Naive thymus-derived CD8-positive, alpha-beta T cell (primary cell): ENCODE measurements around the gene EID2B. TPM values are rescaled to one million over a fixed set of nuclear protein-coding genes. Genes with fewer than 3 reads are reported as not detected.
A peak's percentile ranks its signal among the peaks of the same experiment; 100 is the strongest.

Source experiments
- ATAC-seq, 2 donors: fragments of 150-1000 bp; cut with Tn5 transposase in 1 of 2; sonication (Bioruptor Pico), chemical (Tn5 transposase) in 1 of 2; 1 replicate in 1 of 2; 2 replicates in 1 of 2; pipeline ENCODE4 v1.10.0; 2021; ENCODE audit warnings: mild to moderate bottlenecking in 2 of 2, moderate library complexity in 2 of 2
- POLR2A ChIA-PET: fragments of 350-600 bp; sonication (Branson Sonifier 250); formaldehyde crosslinking; loops from one replicate; lab custom pipeline; 2021; ENCODE audit warnings: antibody characterized with exemption; lab: Charles Lee
- DNase-seq, 10 donors: peaks; one replicate each; pipeline versions ENCODE4 v3.0.0 to v3.0.0-alpha.2; 2020 to 2022
- H3K27ac Mint-ChIP-seq, 10 donors: one replicate each; pipeline ENCODE4 v1.8.0; 2020 to 2022; ENCODE audit warnings: mild to moderate bottlenecking in 10 of 10, mixed read lengths in 10 of 10, moderate library complexity in 4 of 10, inconsistent platforms in 1 of 10
- H3K27me3 Mint-ChIP-seq, 5 donors: one replicate each; pipeline ENCODE4 v1.8.0; 2021 to 2022; ENCODE audit warnings: mixed read lengths in 5 of 5
- H3K36me3 Mint-ChIP-seq, 3 donors: one replicate each; pipeline ENCODE4 v1.8.0; 2020 to 2022; ENCODE audit warnings: mixed read lengths in 3 of 3, mild to moderate bottlenecking in 2 of 3, inconsistent platforms in 1 of 3
- H3K4me1 Mint-ChIP-seq, 4 donors: one replicate each; pipeline ENCODE4 v1.8.0; 2021 to 2022; ENCODE audit warnings: mixed read lengths in 4 of 4
- H3K4me3 Mint-ChIP-seq, 10 donors: one replicate each; pipeline ENCODE4 v1.8.0; 2020 to 2022; ENCODE audit warnings: mild to moderate bottlenecking in 10 of 10, mixed read lengths in 10 of 10, moderate library complexity in 6 of 10, inconsistent platforms in 1 of 10
- H3K9me3 Mint-ChIP-seq, 9 donors: one replicate each; pipeline ENCODE4 v1.8.0; 2020 to 2022; ENCODE audit warnings: mixed read lengths in 9 of 9, mild to moderate bottlenecking in 3 of 9, inconsistent platforms in 1 of 9, moderate library complexity in 1 of 9
- polyA plus RNA-seq, 3 donors: library from polyadenylated mRNA; unstranded; fragments of 300-500 nt; fragmentation: Illumina TruSeq; gene quantifications; one replicate each; pipeline ENCODE4 v1.2.3, GENCODE V29; 2021
- total RNA-seq, 8 experiments: library from RNA in 2 of 8; stranded (reverse) in 2 of 8; gene quantifications; one replicate each; pipeline ENCODE4 v1.2.3 and lab custom pipeline; 2021 to 2026

Gene EID2B
- total and polyA plus RNA-seq, 5 experiments from 2014 or later, result 4.9 to 7.7 (median 6.4) TPM

DNA sequence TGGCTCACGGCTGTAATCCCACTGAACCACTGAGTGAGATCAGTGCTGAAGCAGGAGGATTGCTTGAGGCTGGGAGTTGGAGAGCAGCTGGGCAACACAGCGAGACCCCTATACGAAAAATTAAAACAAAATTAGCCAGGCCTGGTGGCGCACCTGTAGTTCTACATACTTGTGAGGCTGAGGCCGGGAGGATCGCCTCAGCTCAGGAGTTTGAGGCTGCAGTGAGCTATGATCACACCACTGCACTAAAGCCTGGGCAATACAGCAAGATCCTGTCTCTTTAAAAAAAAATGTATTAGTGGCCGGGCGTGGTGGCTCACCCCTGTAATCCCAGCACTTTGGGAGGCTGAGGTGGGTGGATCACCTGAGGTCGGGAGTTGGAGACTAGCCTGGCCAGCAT is 24.0 kb downstream of the EID2B start:
- Mint-ChIP-seq H3K36me3 (no peaks in the 10 kb centered on the region), H3K4me1 (peaks cover 15 to 30% (median 21%) of the 10 kb centered on the region in 4 donors), H3K27ac (no peak overlapping the region), H3K27me3 (peaks cover 10 to 67% (median 40%) of the 10 kb centered on the region in 5 donors), H3K4me3 (peak overlapping the region in 2 of 10 donors; percentile 29 to 83), H3K9me3 (no peaks in the 10 kb centered on the region)
- DNase-seq, result no peak
- POLR2A ChIA-PET, result interaction anchor here (0.6 kb wide), 1 partner anchor 165 kb away, joined by 3 read pairs; no protein-coding TSS in a partner anchor
- no peak for ATAC-seq

- no peaks in the 10 kb centered on the region for H3K36me3 Mint-ChIP-seq
- H3K27ac Mint-ChIP-seq, result peak overlapping the region in 4 of 10 donors; percentile 59 to 86 (median 67)
- peak overlapping the region; percentile 78 to 89 (median 82) for H3K4me3 Mint-ChIP-seq
- peaks cover 0 to 2% (median 0%) of the 10 kb centered on the region in 9 donors for H3K9me3 Mint-ChIP-seq
- ATAC-seq, result no peak
- POLR2A ChIA-PET, result no interaction called here
- H3K27me3 Mint-ChIP-seq, result peaks cover 10 to 67% (median 40%) of the 10 kb centered on the region in 5 donors
- peaks cover 19 to 38% (median 28%) of the 10 kb centered on the region in 4 donors for H3K4me1 Mint-ChIP-seq
- DNase-seq, result no peak
Observed at GRCh38 chr19:39507715-39508364, 24.8 kb downstream of the EID2B start.

DNA sequence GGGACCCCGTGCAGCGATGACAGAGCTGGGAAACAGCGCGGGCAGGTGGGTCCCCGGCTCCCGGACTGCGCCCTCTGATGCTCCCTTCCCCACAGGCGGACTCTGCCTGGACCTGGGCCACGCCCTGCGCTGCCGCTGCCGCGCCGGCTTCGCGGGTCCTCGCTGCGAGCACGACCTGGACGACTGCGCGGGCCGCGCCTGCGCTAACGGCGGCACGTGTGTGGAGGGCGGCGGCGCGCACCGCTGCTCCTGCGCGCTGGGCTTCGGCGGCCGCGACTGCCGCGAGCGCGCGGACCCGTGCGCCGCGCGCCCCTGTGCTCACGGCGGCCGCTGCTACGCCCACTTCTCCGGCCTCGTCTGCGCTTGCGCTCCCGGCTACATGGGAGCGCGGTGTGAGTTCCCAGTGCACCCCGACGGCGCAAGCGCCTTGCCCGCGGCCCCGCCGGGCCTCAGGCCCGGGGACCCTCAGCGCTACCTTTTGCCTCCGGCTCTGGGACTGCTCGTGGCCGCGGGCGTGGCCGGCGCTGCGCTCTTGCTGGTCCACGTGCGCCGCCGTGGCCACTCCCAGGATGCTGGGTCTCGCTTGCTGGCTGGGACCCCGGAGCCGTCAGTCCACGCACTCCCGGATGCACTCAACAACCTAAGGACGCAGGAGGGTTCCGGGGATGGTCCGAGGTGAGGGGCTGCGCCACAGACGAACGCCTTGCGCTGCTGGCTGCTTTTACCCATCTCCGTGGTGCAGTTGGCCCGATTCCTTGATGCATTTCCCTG is 25.5 kb downstream of the EID2B start:
- Mint-ChIP-seq H3K27ac (peak overlapping the region in 4 of 10 donors; percentile 47 to 86 (median 60)), H3K36me3 (no peaks in the 10 kb centered on the region), H3K4me3 (peak overlapping the region; percentile 78 to 89 (median 82)), H3K27me3 (peaks cover 10 to 63% (median 39%) of the 10 kb centered on the region in 5 donors), H3K9me3 (peaks cover 0 to 2% (median 0%) of the 10 kb centered on the region in 9 donors), H3K4me1 (peaks cover 19 to 38% (median 28%) of the 10 kb centered on the region in 4 donors)
- POLR2A ChIA-PET, result no interaction called here
- peak; percentile 18 to 74 (median 54) for DNase-seq
- peak; percentile 68 to 72 for ATAC-seq

DNA sequence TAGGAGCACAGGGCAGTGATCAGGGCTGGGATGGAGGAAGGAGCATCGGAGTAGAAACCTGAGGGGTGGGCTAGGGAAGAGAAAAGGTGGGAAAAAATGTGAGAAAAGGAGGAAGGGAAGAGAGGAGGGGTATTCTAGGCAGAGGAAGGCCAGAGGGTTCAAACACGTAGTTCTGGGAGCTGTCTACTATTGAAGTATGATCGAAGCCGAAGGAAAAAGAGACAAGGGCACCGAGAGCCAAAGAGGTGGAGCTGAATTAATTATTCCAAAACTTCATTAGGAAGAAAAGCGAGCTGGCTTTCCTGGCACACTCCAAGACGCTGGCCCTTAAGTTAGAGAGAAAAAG is 26.1 kb downstream of the EID2B start:
- ATAC-seq (no peak), DNase-seq (no peak)
- no peaks in the 10 kb centered on the region for H3K36me3 Mint-ChIP-seq
- peaks cover 10 to 63% (median 40%) of the 10 kb centered on the region in 5 donors for H3K27me3 Mint-ChIP-seq
- H3K4me3 Mint-ChIP-seq, result peak overlapping the region; percentile 58 to 84 (median 74)
- H3K4me1 Mint-ChIP-seq, result peaks cover 19 to 38% (median 28%) of the 10 kb centered on the region in 4 donors
- H3K9me3 Mint-ChIP-seq, result peaks cover 0 to 2% (median 0%) of the 10 kb centered on the region in 9 donors
- H3K27ac Mint-ChIP-seq, result peak overlapping the region in 1 of 10 donors; percentile 47
- POLR2A ChIA-PET, result no interaction called here

DNA sequence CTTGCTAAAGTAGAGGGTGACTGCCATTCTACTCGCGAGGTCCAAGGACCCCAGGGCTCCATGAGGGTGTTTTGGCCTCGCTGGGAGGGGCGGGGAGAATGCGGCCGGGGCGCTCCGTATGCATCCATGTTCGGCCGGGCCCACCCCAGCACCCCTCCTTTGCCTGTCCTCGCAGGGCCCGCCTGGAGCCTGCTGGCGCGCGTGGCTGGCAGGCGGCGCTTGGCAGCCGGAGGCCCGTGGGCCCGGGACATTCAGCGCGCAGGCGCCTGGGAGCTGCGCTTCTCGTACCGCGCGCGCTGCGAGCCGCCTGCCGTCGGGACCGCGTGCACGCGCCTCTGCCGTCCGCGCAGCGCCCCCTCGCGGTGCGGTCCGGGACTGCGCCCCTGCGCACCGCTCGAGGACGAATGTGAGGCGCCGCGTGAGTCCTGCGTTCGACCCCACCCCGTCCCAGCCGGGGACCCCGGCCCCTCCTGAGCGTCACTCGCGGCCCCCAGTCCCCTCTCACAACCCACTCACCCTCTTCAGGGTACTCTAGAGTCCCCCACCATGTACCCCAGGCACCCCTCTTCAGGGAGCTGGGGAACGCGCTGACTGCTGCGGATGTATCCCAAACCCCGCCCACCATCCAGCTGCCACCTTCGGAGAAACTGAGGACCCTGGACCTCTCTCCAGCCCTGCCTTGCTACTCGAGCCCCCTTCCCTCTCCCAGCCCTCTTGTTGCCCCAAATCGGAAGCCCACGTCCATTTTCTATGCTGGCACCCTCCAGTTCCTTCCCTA is 29.8 kb downstream of the EID2B start:
- Mint-ChIP-seq H3K4me3 (peak overlapping the region in 6 of 10 donors; percentile 11 to 74 (median 22)), H3K27me3 (peaks cover 28 to 80% (median 53%) of the 10 kb centered on the region in 5 donors), H3K9me3 (peaks cover 0 to 4% (median 0%) of the 10 kb centered on the region in 9 donors), H3K4me1 (peaks cover 34 to 59% (median 39%) of the 10 kb centered on the region in 4 donors), H3K27ac (peak overlapping the region in 5 of 10 donors; percentile 27 to 77 (median 69)), H3K36me3 (peaks cover 0 to 2% (median 0%) of the 10 kb centered on the region in 3 donors)
- peak; percentile 62 for ATAC-seq
- peak; percentile 66 to 86 (median 76) for DNase-seq
- POLR2A ChIA-PET, result interaction anchor here (0.6 to 1.7 kb wide), 3 partner anchors 28 to 102 kb away, joined by 3 to 7 read pairs (median 4); partner anchors contain the start of gene RPS16

DNA sequence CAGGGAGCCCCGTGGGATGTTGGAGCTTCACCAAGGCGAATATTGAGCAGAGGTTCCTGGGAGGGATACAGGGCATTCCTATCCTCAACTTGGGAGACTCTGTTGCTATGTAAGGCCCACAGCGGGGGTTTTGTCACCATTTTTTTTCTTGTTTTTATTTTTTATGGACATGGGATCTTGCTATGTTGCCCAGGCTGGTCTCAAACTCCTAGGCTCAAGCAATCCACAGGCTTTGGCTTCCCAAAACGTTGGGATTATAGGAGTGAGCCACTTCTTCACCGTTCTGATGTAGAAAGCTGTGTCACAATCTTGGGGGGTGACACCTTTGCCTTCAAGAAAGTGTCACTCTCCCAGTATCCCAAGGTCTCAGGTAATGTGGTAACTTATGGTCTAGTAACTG is 31.3 kb downstream of the EID2B start:
- peaks cover 0 to 4% (median 0%) of the 10 kb centered on the region in 9 donors for H3K9me3 Mint-ChIP-seq
- no peak overlapping the region for H3K27ac Mint-ChIP-seq
- peaks cover 0 to 2% (median 0%) of the 10 kb centered on the region in 3 donors for H3K36me3 Mint-ChIP-seq
- no peak for DNase-seq
- H3K27me3 Mint-ChIP-seq, result peaks cover 25 to 82% (median 50%) of the 10 kb centered on the region in 5 donors
- peaks cover 27 to 47% (median 31%) of the 10 kb centered on the region in 4 donors for H3K4me1 Mint-ChIP-seq
- no peak overlapping the region for H3K4me3 Mint-ChIP-seq
- ATAC-seq, result no peak
- POLR2A ChIA-PET, result interaction anchor here (1.0 kb wide), 1 partner anchor 15 kb away, joined by 3 read pairs; no protein-coding TSS in a partner anchor

DNA sequence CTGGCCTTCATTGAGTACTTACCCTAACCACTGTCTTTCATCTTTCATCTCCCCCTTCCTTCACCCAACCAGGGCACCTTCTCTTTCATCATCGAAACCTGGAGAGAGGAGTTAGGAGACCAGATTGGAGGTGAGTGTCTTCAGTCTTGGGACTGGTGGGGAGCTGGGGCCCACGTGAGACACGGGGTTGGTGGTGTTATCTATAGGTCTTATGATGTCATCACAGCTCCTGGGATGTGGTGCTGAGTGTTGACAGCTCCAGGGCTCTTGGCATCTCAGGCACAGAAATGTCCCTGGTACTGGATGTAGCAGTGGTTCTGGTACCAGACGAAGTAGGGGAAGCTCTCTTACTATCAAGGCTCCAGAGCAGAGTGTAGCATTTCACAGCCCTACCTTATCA is 32.1 kb downstream of the EID2B start:
- DNase-seq, result no peak
- Mint-ChIP-seq H3K27ac (no peak overlapping the region), H3K4me3 (peak overlapping the region in 7 of 10 donors; percentile 12 to 75 (median 45)), H3K9me3 (peaks cover 0 to 4% (median 0%) of the 10 kb centered on the region in 9 donors), H3K36me3 (peaks cover 0 to 2% (median 0%) of the 10 kb centered on the region in 3 donors), H3K27me3 (peaks cover 21 to 79% (median 49%) of the 10 kb centered on the region in 5 donors), H3K4me1 (peaks cover 26 to 45% (median 28%) of the 10 kb centered on the region in 4 donors)
- no peak for ATAC-seq
- POLR2A ChIA-PET, result interaction anchor here (1.0 kb wide), 1 partner anchor 15 kb away, joined by 3 read pairs; no protein-coding TSS in a partner anchor

DNA sequence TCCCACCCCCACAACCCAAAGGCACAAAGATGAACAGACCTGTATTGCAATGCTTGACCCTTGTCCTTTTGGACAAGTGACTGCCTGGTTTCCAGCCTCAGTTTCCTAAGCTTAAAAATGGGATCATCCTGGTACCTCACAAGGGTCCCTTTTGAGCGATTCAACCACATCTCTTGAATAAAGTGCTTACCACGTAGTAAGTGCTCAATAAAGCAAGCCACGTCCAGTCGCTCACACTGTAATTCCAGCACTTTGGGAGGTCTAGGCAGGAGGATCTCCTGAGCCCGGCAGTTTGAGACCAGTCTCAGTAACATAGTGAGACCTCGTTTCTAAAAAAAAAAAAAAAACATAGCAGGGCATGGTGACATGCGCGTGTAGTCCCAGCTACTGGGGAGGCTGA is 32.7 kb downstream of the EID2B start:
- peaks cover 0 to 4% (median 0%) of the 10 kb centered on the region in 9 donors for H3K9me3 Mint-ChIP-seq
- peaks cover 21 to 73% (median 47%) of the 10 kb centered on the region in 5 donors for H3K27me3 Mint-ChIP-seq
- H3K4me1 Mint-ChIP-seq, result peaks cover 26 to 45% (median 27%) of the 10 kb centered on the region in 4 donors
- peaks cover 0 to 2% (median 0%) of the 10 kb centered on the region in 3 donors for H3K36me3 Mint-ChIP-seq
- POLR2A ChIA-PET, result no interaction called here
- ATAC-seq, result no peak
- DNase-seq, result no peak
- peak overlapping the region in 1 of 10 donors; percentile 29 for H3K27ac Mint-ChIP-seq
- H3K4me3 Mint-ChIP-seq, result peak overlapping the region in 9 of 10 donors; percentile 24 to 89 (median 71)

DNA sequence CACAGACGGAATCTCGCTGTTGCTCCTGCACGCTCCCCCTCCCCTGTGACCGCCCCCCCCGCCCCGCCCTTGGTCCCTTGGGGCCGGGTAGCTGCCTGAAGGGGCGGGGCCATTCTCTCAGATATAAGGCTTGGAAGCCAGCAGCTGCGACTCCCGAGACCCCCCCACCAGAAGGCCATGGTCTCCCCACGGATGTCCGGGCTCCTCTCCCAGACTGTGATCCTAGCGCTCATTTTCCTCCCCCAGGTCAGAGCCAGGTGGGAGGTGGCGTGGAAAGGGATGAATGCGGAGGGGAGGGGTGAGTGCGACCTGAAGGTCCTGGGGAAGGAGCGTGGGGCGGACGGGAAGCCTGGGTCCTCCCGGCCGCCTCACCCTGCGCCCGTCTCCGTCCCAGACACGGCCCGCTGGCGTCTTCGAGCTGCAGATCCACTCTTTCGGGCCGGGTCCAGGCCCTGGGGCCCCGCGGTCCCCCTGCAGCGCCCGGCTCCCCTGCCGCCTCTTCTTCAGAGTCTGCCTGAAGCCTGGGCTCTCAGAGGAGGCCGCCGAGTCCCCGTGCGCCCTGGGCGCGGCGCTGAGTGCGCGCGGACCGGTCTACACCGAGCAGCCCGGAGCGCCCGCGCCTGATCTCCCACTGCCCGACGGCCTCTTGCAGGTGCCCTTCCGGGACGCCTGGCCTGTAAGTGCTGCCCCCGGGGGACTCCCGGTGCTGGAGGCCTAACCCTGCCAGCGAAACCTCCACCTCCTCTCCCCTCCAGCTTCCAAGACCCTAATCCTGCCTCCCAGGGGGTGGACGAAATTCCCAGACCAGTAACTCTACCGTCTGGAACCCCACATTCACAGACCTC is 33.6 kb downstream of the EID2B start, which contains the start of gene DLL3:
Gene DLL3, plus strand, starts transcription at position 150 of the 845 bp plus-strand sequence. Its CDS starts 28 bp downstream, at position 178.
- ATAC-seq (peak; percentile 6 to 19), DNase-seq (peak in 1 of 10 donors; percentile 26)
- Mint-ChIP-seq H3K36me3 (peaks cover 0 to 2% (median 0%) of the 10 kb centered on the region in 3 donors), H3K4me3 (peak within 1 kb of the TSS; percentile 57 to 89 (median 76)), H3K27me3 (peaks cover 21 to 64% (median 38%) of the 10 kb centered on the region in 5 donors), H3K4me1 (peaks cover 23 to 39% (median 26%) of the 10 kb centered on the region in 4 donors), H3K9me3 (peaks cover 0 to 4% (median 0%) of the 10 kb centered on the region in 9 donors), H3K27ac (peak within 1 kb of the TSS in 5 of 10 donors; percentile 1 to 46 (median 29))
- POLR2A ChIA-PET, result interaction anchor here (1.7 kb wide), 1 partner anchor 63 kb away, joined by 10 read pairs; the partner anchor contains the start of gene RPS16

GRCh38 chr19:39497996-39498797 is 34.5 kb downstream of the EID2B start:
- Mint-ChIP-seq H3K27ac (peak overlapping the region in 3 of 10 donors; percentile 4 to 37 (median 31)), H3K27me3 (peaks cover 19 to 55% (median 30%) of the 10 kb centered on the region in 5 donors), H3K9me3 (peaks cover 0 to 3% (median 0%) of the 10 kb centered on the region in 9 donors), H3K4me3 (peak overlapping the region; percentile 38 to 84 (median 72)), H3K4me1 (peaks cover 16 to 31% (median 22%) of the 10 kb centered on the region in 4 donors), H3K36me3 (peaks cover 0 to 6% (median 0%) of the 10 kb centered on the region in 3 donors)
- DNase-seq, result peak in 3 of 10 donors; percentile 16 to 26 (median 25)
- POLR2A ChIA-PET, result interaction anchor here (0.6 to 1.7 kb wide), 6 partner anchors 20 to 910 kb away, joined by 3 to 10 read pairs (median 3); partner anchors contain the start of genes EID2B and RPS16
- ATAC-seq, result peak; percentile 50 to 59
